GM12864 (cell line): ENCODE data around the gene RGL3.

Experiments
- DNase-seq: peaks from one replicate; pipeline ENCODE4 v3.0.0-alpha.2; 2011; ENCODE audit warnings: low read depth
- H3K4me3 ChIP-seq: 2 replicates; pipeline ENCODE4 v1.5.1; 2011; ENCODE audit warnings: mild to moderate bottlenecking, low read depth, low read length, control low read depth
- CTCF ChIP-seq: IDR thresholded peaks from 2 replicates; pipeline ENCODE4 v1.5.1; 2011; ENCODE audit warnings: low read depth, mild to moderate bottlenecking, moderate library complexity, low read length, control low read depth, inconsistent platforms; ENCODE audit errors: missing control alignments

RGL3 gene

GRCh38 chr19:11452620-11453310 lies 33.7 kb upstream of the RGL3 start:
- peak overlapping the region; percentile 49 for H3K4me3 ChIP-seq
- peak; percentile 45 for TF ChIP-seq CTCF
- no peak for DNase-seq

GRCh38 chr19:11451871-11452619 lies 32.9 kb upstream of the RGL3 start:
- TF ChIP-seq CTCF, result no peak
- peak overlapping the region; percentile 49 for H3K4me3 ChIP-seq
- no peak for DNase-seq

GRCh38 chr19:11451327-11451870 lies 32.3 kb upstream of the RGL3 start:
- no peak for DNase-seq
- H3K4me3 ChIP-seq, result no peak overlapping the region; the same call in 1 of the 2 replicates
- TF ChIP-seq CTCF, result no peak

- DNase-seq, result no peak
- TF ChIP-seq CTCF, result no peak
- no peak overlapping the region for H3K4me3 ChIP-seq
Measured at GRCh38 chr19:11450570-11451326, 31.6 kb upstream of the RGL3 start.

GRCh38 chr19:11448923-11449554 lies 29.9 kb upstream of the RGL3 start:
- H3K4me3 ChIP-seq, result no peak overlapping the region
- DNase-seq, result no peak
- TF ChIP-seq CTCF, result no peak

- no peak for TF ChIP-seq CTCF
- DNase-seq, result no peak
- no peak overlapping the region for H3K4me3 ChIP-seq
Measured at GRCh38 chr19:11448410-11448809, 29.3 kb upstream of the RGL3 start.
